ENCODE data around the gene EWSR1.
A peak's percentile ranks its signal among the peaks of the same experiment; 100 is the strongest.

EWSR1 gene

DNA sequence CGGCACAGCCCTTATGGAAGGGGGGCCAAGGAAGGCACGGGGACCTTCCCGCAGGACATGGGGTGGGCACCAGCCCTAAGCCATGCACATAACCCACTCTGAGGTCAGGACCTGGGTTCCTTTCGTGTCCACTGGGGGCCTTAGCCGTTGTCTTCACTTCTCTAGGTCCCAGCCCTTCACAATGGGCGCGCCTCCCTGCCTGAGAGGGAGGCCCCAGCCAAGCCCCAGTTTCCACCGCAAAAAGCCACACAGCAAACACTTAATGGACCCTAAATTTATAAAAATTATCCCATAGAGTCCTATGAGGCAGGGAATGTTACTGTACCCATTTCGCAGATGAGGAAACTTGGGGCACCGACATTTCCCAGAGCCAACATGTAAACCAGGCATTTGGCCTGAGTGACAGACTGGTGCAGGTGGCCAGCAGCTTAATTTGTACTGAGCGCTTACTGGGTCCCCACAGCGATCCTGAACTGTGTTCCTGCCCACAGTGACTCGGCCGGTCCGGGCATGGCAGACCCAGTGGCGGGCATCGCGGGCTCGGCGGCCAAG, 39.6 kb downstream of the EWSR1 start:
- DNase-seq, result peak; percentile 39

DNA sequence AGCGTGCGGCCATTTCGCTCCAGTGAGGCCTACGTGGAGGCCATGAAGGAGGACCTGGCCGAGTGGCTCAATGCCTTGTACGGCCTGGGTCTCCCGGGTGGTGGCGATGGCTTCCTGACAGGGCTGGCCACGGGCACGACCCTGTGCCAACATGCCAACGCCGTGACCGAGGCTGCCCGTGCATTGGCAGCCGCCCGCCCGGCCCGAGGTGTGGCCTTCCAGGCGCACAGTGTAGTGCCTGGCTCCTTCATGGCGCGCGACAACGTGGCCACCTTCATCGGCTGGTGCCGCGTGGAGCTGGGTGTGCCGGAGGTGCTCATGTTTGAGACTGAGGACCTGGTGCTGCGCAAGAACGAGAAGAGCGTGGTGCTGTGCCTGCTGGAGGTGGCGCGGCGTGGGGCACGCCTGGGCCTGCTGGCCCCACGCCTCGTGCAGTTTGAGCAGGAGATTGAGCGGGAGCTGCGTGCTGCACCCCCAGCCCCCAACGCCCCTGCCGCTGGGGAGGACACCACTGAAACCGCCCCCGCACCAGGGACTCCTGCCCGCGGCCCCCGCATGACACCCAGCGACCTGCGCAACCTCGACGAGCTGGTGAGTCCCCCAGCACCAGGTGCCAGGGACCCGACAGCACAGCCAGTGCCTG, 40.2 kb downstream of the EWSR1 start:
- peak; percentile 38 for DNase-seq

- peak; percentile 51 for DNase-seq
Observed at GRCh38 chr22:29308791-29309262, 40.8 kb downstream of the EWSR1 start.

DNA sequence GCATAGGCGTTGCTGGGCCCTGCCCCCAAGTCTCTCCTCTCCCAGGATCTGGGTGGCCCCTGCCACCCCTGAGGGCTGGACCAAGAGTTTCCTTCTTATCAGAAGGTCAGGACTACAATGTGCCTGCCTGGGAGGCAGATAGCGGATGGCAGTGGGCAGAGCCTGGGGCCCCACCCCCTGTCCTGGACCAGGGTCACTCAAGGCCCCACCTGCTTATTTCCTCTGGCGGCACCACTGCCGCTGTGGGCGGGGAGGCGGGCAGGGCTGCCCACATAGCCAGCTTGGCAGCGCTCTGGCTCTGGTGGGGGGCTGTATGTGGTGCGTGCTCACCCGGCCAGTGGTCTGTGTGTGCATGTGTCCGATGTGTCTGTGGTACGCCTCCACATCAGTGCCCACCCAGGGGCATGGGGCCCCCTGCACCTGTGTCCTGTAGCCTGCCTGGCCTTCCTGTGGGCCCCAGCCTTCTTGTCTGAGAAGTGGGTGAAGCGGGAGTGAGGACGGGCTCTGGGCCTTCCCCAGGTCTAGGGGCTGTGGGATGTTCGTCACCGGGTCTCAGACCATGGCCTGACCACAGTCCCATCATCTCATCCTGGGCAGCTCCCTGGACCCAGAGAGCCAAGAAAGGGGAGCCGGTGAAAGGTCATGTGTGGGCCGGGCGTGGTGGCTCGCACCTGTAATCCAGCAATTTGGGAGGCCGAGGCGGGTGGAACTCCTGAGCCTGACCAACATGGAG, 41.4 kb downstream of the EWSR1 start:
- peak; percentile 64 for DNase-seq

DNA sequence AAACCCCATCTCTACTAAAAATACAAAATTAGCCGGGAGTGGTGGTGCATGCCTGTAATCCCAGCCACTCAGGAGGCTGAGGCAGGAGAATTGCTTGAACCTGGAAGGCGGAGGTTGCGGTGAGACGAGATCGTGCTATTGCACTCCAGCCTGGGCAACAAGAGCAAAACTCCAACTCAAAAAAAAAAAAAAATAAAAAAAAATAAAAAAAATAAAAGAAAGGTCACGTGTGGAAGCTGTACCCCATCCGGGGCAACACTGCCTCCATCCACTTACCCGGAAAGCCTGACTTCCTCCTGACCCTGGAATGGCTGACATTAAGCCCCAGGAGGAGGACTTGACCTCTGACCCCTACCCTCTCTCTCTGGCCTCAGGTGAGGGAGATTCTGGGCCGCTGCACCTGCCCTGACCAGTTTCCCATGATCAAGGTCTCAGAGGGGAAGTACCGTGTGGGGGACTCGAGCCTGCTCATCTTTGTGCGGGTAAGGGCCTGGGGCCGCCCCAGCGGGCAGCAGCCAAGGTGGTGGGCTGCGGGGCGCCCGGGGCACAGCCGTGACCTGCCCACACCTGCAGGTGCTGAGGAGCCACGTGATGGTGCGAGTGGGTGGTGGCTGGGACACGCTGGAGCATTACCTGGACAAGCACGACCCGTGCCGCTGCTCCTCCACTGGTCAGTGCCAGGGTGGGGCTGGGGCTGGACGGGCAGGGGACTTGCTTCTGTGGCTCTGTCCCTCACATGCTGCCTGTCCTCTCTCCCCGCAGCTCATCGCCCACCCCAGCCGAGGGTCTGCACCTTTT, 42.2 kb downstream of the EWSR1 start:
- peak; percentile 52 for DNase-seq

- peak; percentile 98 for DNase-seq
Observed at GRCh38 chr22:29310863-29311339, 42.8 kb downstream of the EWSR1 start.

DNA sequence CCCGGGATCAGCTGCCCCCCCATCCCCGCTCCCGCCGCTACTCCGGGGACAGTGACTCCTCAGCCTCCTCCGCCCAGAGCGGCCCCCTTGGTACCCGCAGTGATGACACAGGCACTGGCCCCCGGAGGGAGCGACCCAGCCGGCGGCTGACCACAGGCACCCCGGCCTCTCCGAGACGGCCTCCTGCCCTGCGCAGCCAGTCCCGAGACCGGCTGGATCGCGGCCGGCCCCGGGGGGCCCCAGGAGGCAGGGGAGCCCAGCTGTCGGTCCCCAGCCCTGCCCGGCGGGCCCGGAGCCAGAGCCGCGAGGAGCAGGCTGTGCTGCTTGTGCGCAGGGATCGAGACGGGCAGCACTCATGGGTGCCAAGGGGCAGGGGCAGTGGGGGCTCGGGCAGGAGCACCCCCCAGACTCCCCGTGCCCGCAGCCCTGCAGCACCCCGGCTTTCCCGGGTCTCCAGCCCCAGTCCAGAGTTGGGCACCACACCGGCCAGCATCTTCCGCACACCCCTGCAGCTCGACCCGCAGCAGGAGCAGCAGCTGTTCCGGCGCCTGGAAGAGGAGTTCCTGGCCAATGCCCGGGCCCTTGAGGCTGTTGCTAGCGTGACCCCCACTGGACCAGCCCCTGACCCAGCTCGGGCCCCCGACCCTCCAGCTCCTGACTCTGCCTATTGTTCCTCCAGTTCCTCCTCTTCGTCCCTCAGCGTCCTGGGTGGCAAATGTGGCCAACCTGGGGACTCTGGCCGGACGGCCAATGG, 43.6 kb downstream of the EWSR1 start:
- no peak for DNase-seq

- no peak for DNase-seq
Observed at GRCh38 chr22:29312218-29313125, 44.4 kb downstream of the EWSR1 start.

GRCh38 chr22:29313126-29313575, 45.1 kb downstream of the EWSR1 start:
- DNase-seq, result peak; percentile 76

DNA sequence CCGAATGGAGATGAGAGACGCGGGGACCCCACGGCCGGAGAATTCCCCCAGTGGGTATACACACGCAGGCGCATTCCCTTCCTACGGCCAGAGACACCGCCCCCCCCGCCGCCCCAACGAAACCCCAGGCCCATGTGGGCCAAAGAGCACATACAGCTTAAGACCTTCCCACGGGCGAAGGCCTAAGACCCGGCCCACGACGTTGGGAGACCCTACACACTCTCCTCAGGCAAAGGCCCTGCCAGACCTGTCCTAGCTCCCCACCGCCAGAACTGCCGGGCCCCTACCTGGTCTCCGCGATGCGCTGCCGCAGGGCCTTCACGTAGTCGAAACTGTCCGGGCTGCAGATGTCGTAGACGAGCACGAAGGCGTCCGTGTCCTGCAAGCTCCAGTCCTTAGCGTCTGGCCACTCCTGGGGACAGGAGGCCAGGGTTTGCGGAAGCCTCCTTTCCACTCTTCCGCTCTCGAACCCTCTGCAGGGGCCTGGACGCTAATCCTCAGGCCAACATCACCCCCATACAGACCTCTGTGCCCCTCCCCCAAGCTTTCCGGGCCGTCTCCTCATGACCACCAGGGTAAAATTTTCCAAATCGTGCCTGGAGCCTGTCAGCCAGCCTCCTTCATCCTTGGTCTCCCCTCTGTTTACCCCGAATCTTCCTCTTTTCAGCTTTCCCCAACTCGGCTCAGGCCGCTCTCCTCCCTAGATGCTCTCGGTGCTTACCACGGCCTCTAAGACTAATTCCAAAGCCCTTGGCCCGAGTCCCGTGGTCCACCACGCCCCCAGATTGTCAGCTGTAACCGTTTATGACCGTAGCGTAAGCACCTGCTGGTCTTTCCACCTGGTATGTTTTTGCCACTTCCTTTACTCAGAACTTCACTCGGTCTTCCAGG, 45.8 kb downstream of the EWSR1 start:
- peak; percentile 38 for DNase-seq

DNA sequence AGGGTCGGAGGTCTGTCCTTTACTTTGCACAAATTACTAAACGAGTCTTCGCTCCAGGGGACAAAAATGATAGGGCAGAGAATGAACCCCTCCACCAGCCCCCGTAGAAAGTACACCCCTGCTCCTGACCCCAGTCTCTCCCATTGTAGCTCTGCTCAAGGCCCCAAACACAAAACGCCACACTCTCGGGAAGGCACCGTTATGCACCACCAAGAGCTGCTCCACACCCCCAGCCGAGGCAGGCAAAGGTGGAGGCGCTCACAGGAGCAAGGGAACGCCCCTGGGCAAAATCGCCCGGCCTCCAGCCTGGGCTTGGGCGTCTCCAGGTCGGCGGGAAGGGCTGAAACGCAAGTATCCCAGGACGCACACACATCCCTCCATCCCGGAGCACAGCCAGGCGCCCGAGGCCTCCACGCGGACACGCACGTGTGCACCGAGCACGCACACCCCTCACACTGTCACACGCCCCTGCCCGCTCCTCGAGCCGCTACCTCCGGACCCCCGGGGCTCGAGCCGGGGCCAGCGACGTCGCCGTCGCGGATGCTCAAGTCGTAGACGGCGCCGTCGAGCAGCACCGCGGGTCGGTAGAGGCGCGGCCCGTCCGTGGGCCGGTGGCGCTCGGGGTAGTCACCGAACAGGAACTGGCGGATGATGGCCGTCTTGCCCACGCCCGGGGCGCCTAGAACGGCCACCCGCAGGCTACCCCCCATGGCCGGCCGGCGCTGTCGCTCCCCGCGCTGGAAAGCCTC, 46.6 kb downstream of the EWSR1 start:
- DNase-seq, result peak; percentile 36

GRCh38 chr22:29315286-29316140, 47.4 kb downstream of the EWSR1 start, which contains the start of gene RASL10A:
RASL10A (minus strand) TSS chr22:29315697; CDS start chr22:29315246, 451 bp downstream.
- peak; percentile 68 for DNase-seq

DNA sequence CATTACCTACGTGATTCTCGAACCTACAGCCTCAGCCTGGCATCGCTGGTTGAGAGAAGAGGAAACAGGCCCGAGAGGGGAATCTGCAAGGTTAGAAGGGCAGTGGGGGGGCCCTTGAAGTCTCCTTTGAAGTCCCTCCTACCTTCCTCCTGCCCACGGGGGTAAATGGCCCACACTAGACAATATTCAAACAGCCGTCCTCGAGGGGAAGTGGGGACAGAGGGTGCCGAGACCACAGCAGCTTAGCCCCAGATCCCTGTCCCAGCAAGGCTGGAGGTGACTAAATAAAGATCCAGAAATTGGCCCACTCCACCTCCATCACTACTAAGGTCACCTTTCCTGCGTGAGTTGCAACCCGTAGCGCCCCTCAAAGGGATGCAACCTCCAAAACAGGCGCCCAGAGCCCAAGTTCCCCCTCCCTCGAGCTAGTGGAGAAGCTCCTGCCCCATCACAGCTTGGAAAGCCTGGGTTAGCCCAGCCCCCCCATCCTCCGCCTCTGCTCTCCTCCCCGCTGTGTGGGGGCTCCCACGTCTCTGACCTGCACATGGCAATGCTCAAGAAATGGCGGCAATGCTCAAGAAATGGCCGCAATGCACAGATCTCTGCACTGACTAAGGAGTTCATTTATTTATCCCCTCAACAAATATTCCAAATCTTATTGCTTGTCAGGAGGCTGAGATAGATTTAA, 48.2 kb downstream of the EWSR1 start:
- DNase-seq, result peak; percentile 20

DNA sequence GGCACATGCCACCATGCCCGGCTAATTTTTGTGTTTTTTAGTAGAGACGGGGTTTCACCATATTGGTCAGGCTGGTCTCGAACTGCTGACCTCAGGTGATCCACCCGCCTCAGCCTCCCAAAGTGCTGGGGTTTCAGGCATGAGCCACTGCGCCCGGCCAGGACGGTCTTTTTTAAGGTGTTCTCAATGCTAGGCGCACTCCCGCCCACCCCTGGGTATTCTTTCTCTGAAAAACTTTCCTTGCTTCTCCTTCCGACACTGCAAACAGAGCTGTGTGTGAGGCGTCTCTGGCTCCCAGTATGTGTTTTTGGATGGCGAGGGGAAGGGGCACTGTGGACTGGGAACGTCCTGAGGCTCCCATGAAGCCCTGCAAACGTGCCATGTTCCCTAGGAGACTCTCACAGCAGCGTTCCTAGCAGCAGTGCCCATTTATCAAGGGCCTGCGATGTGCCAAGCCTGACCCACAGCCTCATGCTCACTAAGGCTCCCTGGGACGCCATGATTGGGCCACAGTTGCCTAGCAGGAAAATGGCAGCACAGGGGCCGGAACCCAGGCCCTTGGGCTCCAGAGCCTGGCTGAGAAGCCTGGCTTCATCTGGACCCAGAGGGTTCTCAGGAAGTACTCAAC, 49.9 kb downstream of the EWSR1 start:
- peak; percentile 7 for DNase-seq

DNA sequence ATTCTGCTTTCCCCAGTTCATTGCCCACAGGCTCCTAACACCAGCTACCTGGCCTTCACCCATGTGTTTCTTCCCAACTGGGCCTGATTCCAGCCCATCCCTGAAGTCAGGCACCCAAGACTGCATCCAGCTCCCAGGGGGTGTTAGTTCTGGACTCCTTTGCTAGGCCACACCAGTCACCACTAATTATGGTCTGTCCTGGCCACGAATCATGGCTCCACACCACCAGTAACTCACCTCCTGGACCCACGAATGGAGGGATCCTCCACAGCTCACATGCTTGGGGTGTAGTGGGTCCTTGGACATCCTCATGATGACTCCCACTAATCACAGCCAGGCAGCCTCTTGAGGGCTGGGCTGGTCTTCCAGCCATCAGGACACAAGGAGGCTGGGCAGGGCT, 51.0 kb downstream of the EWSR1 start:
- peak; percentile 18 for DNase-seq

DNA sequence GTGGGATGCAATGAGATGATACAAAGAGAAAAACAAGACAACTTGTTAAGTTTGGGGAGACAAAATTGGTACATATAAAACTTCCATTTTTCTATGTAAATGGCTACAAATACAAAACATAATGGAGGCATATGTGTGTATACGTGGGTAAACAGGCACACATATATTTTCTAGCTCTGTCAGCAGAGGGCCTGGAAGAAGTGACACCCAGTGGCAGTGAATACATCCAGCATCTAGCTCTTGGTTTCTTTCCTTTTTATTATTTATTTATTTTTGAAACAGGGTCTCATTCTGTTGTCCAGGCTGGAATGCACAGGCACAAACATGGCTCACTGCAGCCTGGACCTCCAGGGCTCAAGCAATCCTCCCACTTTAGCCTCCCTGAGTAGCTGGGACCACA, 52.5 kb downstream of the EWSR1 start:
- no peak for DNase-seq

GRCh38 chr22:29323641-29324040, 55.6 kb downstream of the EWSR1 start:
- no peak for DNase-seq
